Suppressor macrophage treated with lipopolysaccharide for 1 hour (primary cell): ENCODE results near the gene AKR1B1.

Experiments used
- DNase-seq, 3 donors: peaks; one replicate each; pipeline ENCODE4 v3.0.0-alpha.2; 2020 to 2022

AKR1B1 gene

GRCh38 chr7:134407311-134407710 is 51.6 kb downstream of the AKR1B1 start:
- no peak for DNase-seq

GRCh38 chr7:134406431-134406830 is 52.5 kb downstream of the AKR1B1 start:
- no peak for DNase-seq

GRCh38 chr7:134405299-134405698 is 53.6 kb downstream of the AKR1B1 start:
- no peak for DNase-seq

- no peak for DNase-seq
Measured at GRCh38 chr7:134403062-134403461, 55.8 kb downstream of the AKR1B1 start.

GRCh38 chr7:134400859-134401258 is 58.0 kb downstream of the AKR1B1 start:
- no peak for DNase-seq

- DNase-seq: peak; percentile 30 to 36 (median 36)
Measured at GRCh38 chr7:134396031-134396430, 62.9 kb downstream of the AKR1B1 start.

- DNase-seq: peak; percentile 13 to 24 (median 18)
Measured at GRCh38 chr7:134395604-134396003, 63.3 kb downstream of the AKR1B1 start.

- no peak for DNase-seq
Measured at GRCh38 chr7:134394056-134394455, 64.8 kb downstream of the AKR1B1 start.
